ENCODE results near the gene CCM2. TPM values are rescaled to one million over a fixed set of nuclear protein-coding genes. Genes with fewer than 3 reads are reported as not detected.

The CCM2 gene
- total RNA-seq, 2 experiments from 2014 or later = 72.3 to 77.5 TPM

DNA sequence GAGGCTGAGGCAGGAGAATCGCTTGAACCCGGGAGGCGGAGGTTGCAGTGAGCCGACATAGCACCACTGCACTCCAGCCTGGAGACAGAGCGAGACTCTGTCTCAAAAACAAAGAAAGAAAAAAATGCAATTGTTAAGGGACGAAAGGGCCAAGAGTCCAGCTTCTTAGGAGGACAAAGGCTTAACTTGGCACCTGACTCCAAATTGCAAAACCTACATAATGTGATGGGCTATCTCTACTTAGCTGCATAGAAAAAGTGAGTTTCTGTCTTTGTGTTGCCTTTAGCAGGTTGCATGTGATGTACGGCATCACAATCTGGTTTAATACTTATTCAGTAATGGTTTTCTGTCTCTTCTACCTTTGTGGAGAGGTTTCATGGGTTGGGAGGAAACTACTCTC is 12.5 kb upstream of the CCM2 start:
- Mint-ChIP-seq H3K36me3 (ENCODE audit: low read depth) (peaks cover 44% of the 10 kb centered on the region), H3K4me1 (ENCODE audit: low read depth) (peaks cover 40% of the 10 kb centered on the region)
- intact Hi-C loops (cut with micrococcal nuclease) = loop anchor here (10.0 kb wide), 1 partner anchor 133 kb away; no protein-coding TSS in a partner anchor

DNA sequence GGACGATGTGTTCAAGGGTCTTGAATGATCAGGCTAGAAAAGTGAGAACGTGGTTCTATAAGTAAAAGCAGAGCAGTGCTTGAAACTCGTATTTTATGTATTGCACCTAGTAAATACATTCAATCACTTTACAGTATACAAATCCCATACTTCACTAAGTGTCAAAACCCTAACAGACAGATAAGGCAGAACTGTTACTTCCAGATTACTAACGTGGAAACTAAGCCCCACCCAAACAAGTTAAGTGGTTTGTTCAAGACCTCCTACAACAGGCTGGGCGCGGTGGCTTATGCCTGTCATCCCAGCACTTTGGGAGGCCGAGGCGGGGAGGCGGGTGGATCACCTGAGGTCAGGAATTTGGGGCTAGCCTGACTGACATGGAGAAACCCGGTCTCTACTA is 12.0 kb upstream of the CCM2 start:
- POLR2A ChIA-PET = interaction anchor here (0.6 to 13.1 kb wide), 8 partner anchors 7 to 140 kb away, joined by 3 to 328 read pairs (median 4); partner anchors contain the start of genes CCM2, H2AZ2, MYO1G and TBRG4
- TF ChIP-seq, protein P1, sequence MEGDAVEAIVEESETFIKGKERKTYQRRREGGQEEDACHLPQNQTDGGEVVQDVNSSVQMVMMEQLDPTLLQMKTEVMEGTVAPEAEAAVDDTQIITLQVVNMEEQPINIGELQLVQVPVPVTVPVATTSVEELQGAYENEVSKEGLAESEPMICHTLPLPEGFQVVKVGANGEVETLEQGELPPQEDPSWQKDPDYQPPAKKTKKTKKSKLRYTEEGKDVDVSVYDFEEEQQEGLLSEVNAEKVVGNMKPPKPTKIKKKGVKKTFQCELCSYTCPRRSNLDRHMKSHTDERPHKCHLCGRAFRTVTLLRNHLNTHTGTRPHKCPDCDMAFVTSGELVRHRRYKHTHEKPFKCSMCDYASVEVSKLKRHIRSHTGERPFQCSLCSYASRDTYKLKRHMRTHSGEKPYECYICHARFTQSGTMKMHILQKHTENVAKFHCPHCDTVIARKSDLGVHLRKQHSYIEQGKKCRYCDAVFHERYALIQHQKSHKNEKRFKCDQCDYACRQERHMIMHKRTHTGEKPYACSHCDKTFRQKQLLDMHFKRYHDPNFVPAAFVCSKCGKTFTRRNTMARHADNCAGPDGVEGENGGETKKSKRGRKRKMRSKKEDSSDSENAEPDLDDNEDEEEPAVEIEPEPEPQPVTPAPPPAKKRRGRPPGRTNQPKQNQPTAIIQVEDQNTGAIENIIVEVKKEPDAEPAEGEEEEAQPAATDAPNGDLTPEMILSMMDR (IDR thresholded peaks at IDR 0.05) = no peak
- intact Hi-C loops (cut with micrococcal nuclease) = loop anchor here (10.0 kb wide), 1 partner anchor 133 kb away; no protein-coding TSS in a partner anchor
- CTCF ChIA-PET = interaction anchor here (1.1 to 1.7 kb wide), 2 partner anchors 8 to 15 kb away, joined by 3 read pairs; no protein-coding TSS in a partner anchor
- no peaks in the 10 kb centered on the region for H3K9me3 Mint-ChIP-seq
- DNase-seq = no peak
- peak overlapping the region; percentile 100 for H3K27ac Mint-ChIP-seq
- H3K27me3 Mint-ChIP-seq = no peaks in the 10 kb centered on the region
- no peak for ATAC-seq
- peaks cover 37% of the 10 kb centered on the region for H3K4me1 Mint-ChIP-seq (ENCODE audit: low read depth)
- H3K36me3 Mint-ChIP-seq (ENCODE audit: low read depth) = peaks cover 39% of the 10 kb centered on the region
- H3K4me3 Mint-ChIP-seq = peak overlapping the region; percentile 100

More for the DNA sequence above, 12.5 kb upstream of the CCM2 start:
- DNase-seq = no peak
- H3K9me3 Mint-ChIP-seq = no peaks in the 10 kb centered on the region
- peak overlapping the region; percentile 100 for H3K4me3 Mint-ChIP-seq
- TF ChIP-seq, protein P1 (IDR thresholded peaks at IDR 0.05) = no peak
- no peak for ATAC-seq
- ChIA-PET POLR2A (interaction anchor here (0.6 to 13.1 kb wide), 6 partner anchors 8 to 139 kb away, joined by 3 to 328 read pairs (median 7); partner anchors contain the start of genes CCM2, H2AZ2, MYO1G and TBRG4), CTCF (interaction anchor here (1.1 kb wide), 1 partner anchor 9 kb away, joined by 3 read pairs; no protein-coding TSS in a partner anchor)
- H3K27me3 Mint-ChIP-seq = no peaks in the 10 kb centered on the region
- peak overlapping the region; percentile 100 for H3K27ac Mint-ChIP-seq

DNA sequence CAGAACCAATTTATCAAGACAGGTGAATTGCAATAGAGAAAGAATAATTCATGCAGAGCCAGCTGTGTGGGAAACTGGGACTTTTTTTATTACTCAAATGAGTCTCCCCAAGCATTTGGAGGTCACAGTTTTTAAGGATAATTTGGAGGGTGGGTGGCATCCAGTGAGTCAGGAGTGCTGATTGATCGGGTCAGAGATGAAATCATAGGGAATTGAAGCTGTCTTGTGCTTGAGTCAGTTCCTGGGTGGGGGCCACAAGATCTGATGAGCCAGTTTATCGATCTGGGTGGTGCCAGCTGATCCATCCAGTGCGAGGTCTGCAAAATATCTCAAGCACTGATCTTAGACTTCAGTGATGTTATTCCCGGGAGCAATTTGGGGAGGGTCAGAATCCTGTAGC is 11.3 kb upstream of the CCM2 start:
- Mint-ChIP-seq H3K27me3 (no peaks in the 10 kb centered on the region), H3K4me3 (no peak overlapping the region), H3K36me3 (ENCODE audit: low read depth) (peaks cover 32% of the 10 kb centered on the region), H3K9me3 (no peaks in the 10 kb centered on the region), H3K27ac (no peak overlapping the region), H3K4me1 (ENCODE audit: low read depth) (peaks cover 30% of the 10 kb centered on the region)
- ATAC-seq = no peak
- DNase-seq = no peak
- ChIA-PET CTCF (interaction anchor here (1.7 to 2.1 kb wide), 2 partner anchors 10 to 16 kb away, joined by 3 to 10 read pairs; no protein-coding TSS in a partner anchor), POLR2A (interaction anchor here (1.2 to 10.6 kb wide), 5 partner anchors 8 to 116 kb away, joined by 3 to 130 read pairs (median 9); partner anchors contain the start of genes CCM2 and MYO1G)
- TF ChIP-seq, protein P1 (IDR thresholded peaks at IDR 0.05) = no peak
- intact Hi-C loops (cut with micrococcal nuclease) = loop anchor here (10.0 kb wide), 1 partner anchor 134 kb away; no protein-coding TSS in a partner anchor

DNA sequence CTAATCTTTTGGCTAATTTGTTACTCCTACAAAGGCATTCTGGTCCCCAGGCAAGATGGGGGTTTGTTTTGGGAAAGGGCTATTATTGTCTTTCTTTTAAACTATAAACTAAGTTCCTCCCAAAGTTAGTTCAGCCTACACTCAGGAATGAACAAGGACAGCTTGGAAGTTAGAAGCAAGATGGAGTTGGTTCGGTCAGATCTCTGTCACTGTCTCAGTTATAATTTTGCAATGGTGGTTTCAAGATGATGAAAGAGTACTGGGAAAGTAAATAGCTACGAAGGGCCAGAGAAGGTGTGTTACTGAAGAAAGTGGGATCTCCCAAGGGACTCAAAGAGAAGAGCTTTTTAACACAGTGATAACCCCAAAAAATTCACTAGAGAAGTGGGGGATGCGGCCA is 10.9 kb upstream of the CCM2 start:
- Mint-ChIP-seq H3K4me3 (no peak overlapping the region), H3K27ac (no peak overlapping the region), H3K27me3 (no peaks in the 10 kb centered on the region), H3K4me1 (ENCODE audit: low read depth) (peaks cover 27% of the 10 kb centered on the region), H3K9me3 (no peaks in the 10 kb centered on the region), H3K36me3 (ENCODE audit: low read depth) (peaks cover 28% of the 10 kb centered on the region)
- TF ChIP-seq, protein P1 (IDR thresholded peaks at IDR 0.05) = no peak
- DNase-seq (no peak), ATAC-seq (no peak)
- POLR2A ChIA-PET = interaction anchor here (1.2 to 10.6 kb wide), 5 partner anchors 8 to 115 kb away, joined by 3 to 130 read pairs (median 9); partner anchors contain the start of genes CCM2 and MYO1G
- intact Hi-C loops (cut with micrococcal nuclease) = loop anchor here (10.0 kb wide), 1 partner anchor 134 kb away; no protein-coding TSS in a partner anchor
- CTCF ChIA-PET = interaction anchor here (0.8 to 2.1 kb wide), 3 partner anchors 8 to 16 kb away, joined by 3 to 10 read pairs (median 3); no protein-coding TSS in a partner anchor

Measured in activated CD8-positive, alpha-beta T cell treated with anti-CD3 and anti-CD28 coated beads for 36 hours (primary cell).